Thyroid gland (tissue), 4 donors: ENCODE measurements around the gene USH1G.

Experiments used
- POLR2A ChIP-seq, 2 donors: fragments of 450-650 bp; IDR thresholded peaks; one replicate each; pipeline ENCODE4 v1.6.1; 2017; ENCODE audit warnings: antibody characterized with exemption in 2 of 2, mild to moderate bottlenecking in 2 of 2, moderate library complexity in 1 of 2
- TF ChIP-seq, protein P1 (sequence below), 6 experiments: fragments of 200-600 bp in 3 of 6; fragments of 450-650 bp in 3 of 6; sonication (generic) in 3 of 6; IDR thresholded peaks; one replicate each; pipeline ENCODE4 v1.5.1; 2016 to 2019; ENCODE audit warnings: antibody characterized with exemption in 6 of 6, mild to moderate bottlenecking in 2 of 6, inconsistent platforms in 1 of 6, moderate library complexity in 1 of 6

- TF ChIP-seq, protein P1, sequence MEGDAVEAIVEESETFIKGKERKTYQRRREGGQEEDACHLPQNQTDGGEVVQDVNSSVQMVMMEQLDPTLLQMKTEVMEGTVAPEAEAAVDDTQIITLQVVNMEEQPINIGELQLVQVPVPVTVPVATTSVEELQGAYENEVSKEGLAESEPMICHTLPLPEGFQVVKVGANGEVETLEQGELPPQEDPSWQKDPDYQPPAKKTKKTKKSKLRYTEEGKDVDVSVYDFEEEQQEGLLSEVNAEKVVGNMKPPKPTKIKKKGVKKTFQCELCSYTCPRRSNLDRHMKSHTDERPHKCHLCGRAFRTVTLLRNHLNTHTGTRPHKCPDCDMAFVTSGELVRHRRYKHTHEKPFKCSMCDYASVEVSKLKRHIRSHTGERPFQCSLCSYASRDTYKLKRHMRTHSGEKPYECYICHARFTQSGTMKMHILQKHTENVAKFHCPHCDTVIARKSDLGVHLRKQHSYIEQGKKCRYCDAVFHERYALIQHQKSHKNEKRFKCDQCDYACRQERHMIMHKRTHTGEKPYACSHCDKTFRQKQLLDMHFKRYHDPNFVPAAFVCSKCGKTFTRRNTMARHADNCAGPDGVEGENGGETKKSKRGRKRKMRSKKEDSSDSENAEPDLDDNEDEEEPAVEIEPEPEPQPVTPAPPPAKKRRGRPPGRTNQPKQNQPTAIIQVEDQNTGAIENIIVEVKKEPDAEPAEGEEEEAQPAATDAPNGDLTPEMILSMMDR (IDR thresholded peaks at IDR 0.05) = no peak
- no peak for TF ChIP-seq POLR2A (IDR thresholded peaks at IDR 0.05)
Observed at GRCh38 chr17:74951680-74952421, 28.8 kb upstream of the USH1G start.
